Mesenchymal stem cell (in vitro differentiated cells and primary cell): ENCODE measurements around the gene RASSF5.

Experiments used
- DNase-seq: peaks from one replicate; pipeline ENCODE4 v3.0.0-alpha.2; 2013
- H2AFZ ChIP-seq: one replicate; pipeline ENCODE4 v1.6.1; 2013; ENCODE audit warnings: low read depth, mild to moderate bottlenecking, control low read depth, inconsistent platforms, low read length, moderate library complexity
- H2AK5ac ChIP-seq: 2 replicates; pipeline ENCODE4 v1.6.1; 2013; ENCODE audit warnings: low read length, moderate library complexity, mild to moderate bottlenecking, inconsistent platforms; ENCODE audit not compliant: severe bottlenecking
- H2BK120ac ChIP-seq: one replicate; pipeline ENCODE4 v1.6.1; 2013; ENCODE audit warnings: low read depth, mild to moderate bottlenecking, inconsistent platforms, low read length, moderate library complexity
- H2BK12ac ChIP-seq, 2 experiments: one replicate each; pipeline ENCODE4 v1.6.1; 2013; ENCODE audit warnings: inconsistent platforms in 2 of 2, low read length in 2 of 2, mild to moderate bottlenecking in 2 of 2, moderate library complexity in 2 of 2, control low read depth in 1 of 2
- H2BK15ac ChIP-seq: one replicate; pipeline ENCODE4 v1.6.1; 2013; ENCODE audit warnings: mild to moderate bottlenecking, low read depth, inconsistent platforms; ENCODE audit not compliant: poor library complexity, severe bottlenecking
- H2BK5ac ChIP-seq: 2 replicates; pipeline ENCODE4 v1.6.1; 2013; ENCODE audit warnings: low read depth, mild to moderate bottlenecking, low read length, control low read depth, inconsistent platforms; ENCODE audit not compliant: poor library complexity, severe bottlenecking
- H3K14ac ChIP-seq, 2 experiments: one replicate each; pipeline ENCODE4 v1.6.1; 2013; ENCODE audit warnings: inconsistent platforms in 2 of 2, low read length in 2 of 2, control low read depth in 1 of 2, mild to moderate bottlenecking in 1 of 2, moderate library complexity in 1 of 2
- H3K18ac ChIP-seq, 2 experiments: one replicate each; pipeline ENCODE4 v1.6.1; 2013; ENCODE audit warnings: inconsistent platforms in 2 of 2, low read length in 2 of 2, control low read depth in 1 of 2, low read depth in 1 of 2, mild to moderate bottlenecking in 1 of 2
- H3K23ac ChIP-seq, 2 experiments: one replicate each; pipeline ENCODE4 v1.6.1; 2013; ENCODE audit warnings: inconsistent platforms in 2 of 2, low read length in 2 of 2, mild to moderate bottlenecking in 2 of 2, moderate library complexity in 2 of 2, control low read depth in 1 of 2
- H3K27ac ChIP-seq: 2 replicates; pipeline ENCODE4 v1.5.1; 2013; ENCODE audit warnings: mild to moderate bottlenecking, moderate library complexity, low read length, control low read depth, inconsistent platforms; ENCODE audit not compliant: poor library complexity, severe bottlenecking
- H3K27me3 ChIP-seq, 2 experiments: 2 replicates each; pipeline versions ENCODE4 v1.6.1 to v1.7.0; 2013; ENCODE audit warnings: low read length in 2 of 2, mild to moderate bottlenecking in 2 of 2, moderate library complexity in 2 of 2, control low read depth in 1 of 2, inconsistent platforms in 1 of 2; ENCODE audit not compliant: control insufficient read depth in 1 of 2, insufficient read depth in 1 of 2
- H3K36me3 ChIP-seq, 2 experiments: 2 replicates each; pipeline versions ENCODE4 v1.6.1 to v1.7.0; 2013; ENCODE audit warnings: low read length in 2 of 2, control low read depth in 1 of 2, inconsistent platforms in 1 of 2, low read depth in 1 of 2, mild to moderate bottlenecking in 1 of 2; ENCODE audit not compliant: insufficient read depth in 2 of 2, control insufficient read depth in 1 of 2
- H3K4ac ChIP-seq, 2 experiments: one replicate each; pipeline ENCODE4 v1.6.1; 2013; ENCODE audit warnings: inconsistent platforms in 2 of 2, low read length in 2 of 2, mild to moderate bottlenecking in 2 of 2, moderate library complexity in 2 of 2, control low read depth in 1 of 2, low read depth in 1 of 2
- H3K4me1 ChIP-seq: 2 replicates; pipeline ENCODE4 v1.6.1; 2013; ENCODE audit warnings: low read depth, low read length, control low read depth; ENCODE audit not compliant: control insufficient read depth, insufficient read depth
- H3K4me2 ChIP-seq: 2 replicates; pipeline ENCODE4 v1.6.1; 2013; ENCODE audit warnings: low read length, mild to moderate bottlenecking, inconsistent platforms; ENCODE audit not compliant: poor library complexity, severe bottlenecking
- H3K4me3 ChIP-seq, 2 experiments: 2 replicates each; pipeline versions ENCODE4 v1.5.1 to v1.7.0; 2013; ENCODE audit warnings: low read length in 2 of 2, mild to moderate bottlenecking in 2 of 2, control low read depth in 1 of 2, low read depth in 1 of 2; ENCODE audit not compliant: insufficient read depth in 1 of 2
- H3K79me1 ChIP-seq: replicated peaks from 2 replicates; pipeline ENCODE4 v1.6.1; 2013; ENCODE audit warnings: mild to moderate bottlenecking, control low read depth, low read length, inconsistent platforms; ENCODE audit not compliant: poor library complexity, severe bottlenecking
- H3K9ac ChIP-seq: 2 replicates; pipeline ENCODE4 v1.7.0; 2013; ENCODE audit warnings: mild to moderate bottlenecking, low read length, moderate library complexity
- H3K9me3 ChIP-seq: 2 replicates; pipeline ENCODE4 v1.7.0; 2013; ENCODE audit warnings: mild to moderate bottlenecking, low read length; ENCODE audit not compliant: control insufficient read depth
- H4K8ac ChIP-seq: one replicate; pipeline ENCODE4 v1.6.1; 2013; ENCODE audit warnings: inconsistent platforms, mild to moderate bottlenecking, low read length, moderate library complexity
- H4K91ac ChIP-seq: one replicate; pipeline ENCODE4 v1.6.1; 2013; ENCODE audit warnings: mild to moderate bottlenecking, low read length, inconsistent platforms
- WGBS: methylation state at CpG from one replicate; pipeline ENCODE4 v1.1.7; 2013; ENCODE audit warnings: mixed read lengths; 5-methylcytosine and 5-hydroxymethylcytosine counted together

RASSF5 gene

DNA sequence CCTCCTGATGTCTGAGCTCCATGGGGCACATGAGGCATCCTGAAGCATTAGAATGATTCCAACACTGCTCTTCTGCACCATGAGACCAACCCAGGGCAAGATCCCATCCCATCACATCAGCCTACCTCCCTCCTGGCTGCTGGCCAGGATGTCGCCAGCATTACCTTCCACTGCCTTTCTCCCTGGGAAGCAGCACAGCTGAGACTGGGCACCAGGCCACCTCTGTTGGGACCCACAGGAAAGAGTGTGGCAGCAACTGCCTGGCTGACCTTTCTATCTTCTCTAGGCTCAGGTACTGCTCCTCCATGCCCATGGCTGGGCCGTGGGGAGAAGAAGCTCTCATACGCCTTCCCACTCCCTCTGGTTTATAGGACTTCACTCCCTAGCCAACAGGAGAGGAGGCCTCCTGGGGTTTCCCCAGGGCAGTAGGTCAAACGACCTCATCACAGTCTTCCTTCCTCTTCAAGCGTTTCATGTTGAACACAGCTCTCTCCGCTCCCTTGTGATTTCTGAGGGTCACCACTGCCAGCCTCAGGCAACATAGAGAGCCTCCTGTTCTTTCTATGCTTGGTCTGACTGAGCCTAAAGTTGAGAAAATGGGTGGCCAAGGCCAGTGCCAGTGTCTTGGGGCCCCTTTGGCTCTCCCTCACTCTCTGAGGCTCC, 11.1 kb upstream of the RASSF5 start:
- Histone ChIP-seq H2BK5ac (no peak overlapping the region), H3K4ac (no peak overlapping the region), H4K8ac (no peak overlapping the region), H3K14ac (peak overlapping the region in 1 of 2 experiments; percentile 11), H4K91ac (peak overlapping the region; percentile 27), H3K18ac (no peak overlapping the region), H3K4me1 (peaks cover 17% of the 10 kb centered on the region), H3K9me3 (no peaks in the 10 kb centered on the region), H3K36me3 (peaks cover 47 to 54% of the 10 kb centered on the region in 2 experiments), H3K27ac (no peak overlapping the region), H2BK15ac (no peak overlapping the region), H3K27me3 (no peaks in the 10 kb centered on the region), H3K4me2 (no peak overlapping the region), H3K79me1 (no peaks in the 10 kb centered on the region), H2BK12ac (no peak overlapping the region), H3K4me3 (no peak overlapping the region), H3K23ac (no peak overlapping the region), H3K9ac (no peak overlapping the region), H2AK5ac (no peak overlapping the region), H2AFZ (no peak overlapping the region), H2BK120ac (no peak overlapping the region)
- no peak for DNase-seq
- WGBS = 72% methylated on average over 5 of the region's 6 CpGs

DNA sequence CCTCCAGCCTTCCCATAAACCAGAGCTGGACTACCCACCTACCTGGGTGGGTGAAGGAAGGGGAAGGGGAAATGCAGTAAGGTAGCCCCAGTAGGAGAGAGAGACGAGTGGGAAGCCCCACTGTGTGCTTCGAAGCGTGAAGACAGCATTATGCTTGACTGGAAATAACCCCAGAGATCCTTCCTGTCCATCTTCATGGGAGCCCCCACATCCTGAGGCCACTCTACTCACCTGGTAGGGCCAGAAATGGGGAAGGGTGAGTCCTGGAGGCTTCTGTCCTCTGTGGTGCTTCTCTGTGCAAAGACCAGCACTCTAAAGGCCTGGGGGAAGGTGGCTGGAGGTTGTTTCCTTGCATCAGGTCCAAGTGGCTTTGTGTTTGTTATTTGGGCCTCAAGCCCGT, 10.0 kb upstream of the RASSF5 start:
- H3K23ac ChIP-seq = no peak overlapping the region
- H3K4me1 ChIP-seq = peaks cover 23% of the 10 kb centered on the region
- H2AK5ac ChIP-seq = no peak overlapping the region
- H3K27ac ChIP-seq = no peak overlapping the region
- H3K4me3 ChIP-seq = no peak overlapping the region
- H2BK120ac ChIP-seq = no peak overlapping the region
- H2BK12ac ChIP-seq = no peak overlapping the region
- no peaks in the 10 kb centered on the region for H3K79me1 ChIP-seq
- H3K18ac ChIP-seq = no peak overlapping the region
- H3K27me3 ChIP-seq = no peaks in the 10 kb centered on the region
- H3K9ac ChIP-seq = no peak overlapping the region
- no peak overlapping the region for H4K91ac ChIP-seq
- peaks cover 36 to 43% of the 10 kb centered on the region in 2 experiments for H3K36me3 ChIP-seq
- no peak for DNase-seq
- no peak overlapping the region for H2BK15ac ChIP-seq
- H4K8ac ChIP-seq = no peak overlapping the region
- no peak overlapping the region for H2BK5ac ChIP-seq
- H3K4me2 ChIP-seq = no peak overlapping the region
- 95% methylated on average over 2 of the region's 4 CpGs for WGBS
- no peak overlapping the region for H2AFZ ChIP-seq
- no peak overlapping the region for H3K14ac ChIP-seq
- H3K9me3 ChIP-seq = no peaks in the 10 kb centered on the region
- H3K4ac ChIP-seq = no peak overlapping the region

DNA sequence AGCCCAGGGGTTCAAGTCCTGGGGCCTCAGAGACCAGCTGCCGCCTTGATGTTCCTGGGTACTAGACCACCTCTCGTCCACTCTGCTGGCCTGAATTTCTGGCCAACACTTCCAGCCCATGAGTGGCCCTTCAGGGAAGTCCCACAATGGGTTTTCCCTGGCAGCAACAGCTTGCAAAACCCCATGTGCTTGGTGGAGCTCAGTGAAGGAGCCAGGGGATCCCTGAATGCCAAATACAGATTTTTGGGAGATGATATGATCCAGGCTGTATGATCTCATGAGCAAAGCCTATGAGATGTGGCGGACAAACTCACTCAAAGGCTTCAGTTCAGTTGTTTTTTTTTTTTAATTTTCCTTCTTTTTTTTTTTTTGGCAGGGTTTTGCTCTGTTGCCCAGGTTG, 9.6 kb upstream of the RASSF5 start:
- Histone ChIP-seq H3K4me3 (no peak overlapping the region), H2BK15ac (no peak overlapping the region), H3K18ac (no peak overlapping the region), H3K4me2 (no peak overlapping the region), H3K79me1 (no peaks in the 10 kb centered on the region), H3K4ac (peak overlapping the region in 1 of 2 experiments; percentile 37), H3K27ac (no peak overlapping the region), H2BK12ac (no peak overlapping the region), H2AFZ (no peak overlapping the region), H2AK5ac (no peak overlapping the region), H3K36me3 (peaks cover 32 to 38% of the 10 kb centered on the region in 2 experiments), H3K27me3 (no peaks in the 10 kb centered on the region), H3K14ac (no peak overlapping the region), H2BK120ac (no peak overlapping the region), H3K4me1 (peaks cover 23% of the 10 kb centered on the region), H3K9ac (no peak overlapping the region), H4K8ac (no peak overlapping the region), H2BK5ac (no peak overlapping the region), H3K23ac (no peak overlapping the region), H3K9me3 (no peaks in the 10 kb centered on the region), H4K91ac (no peak overlapping the region)
- 98% methylated on average over 2 of the region's 3 CpGs for WGBS
- DNase-seq = no peak

DNA sequence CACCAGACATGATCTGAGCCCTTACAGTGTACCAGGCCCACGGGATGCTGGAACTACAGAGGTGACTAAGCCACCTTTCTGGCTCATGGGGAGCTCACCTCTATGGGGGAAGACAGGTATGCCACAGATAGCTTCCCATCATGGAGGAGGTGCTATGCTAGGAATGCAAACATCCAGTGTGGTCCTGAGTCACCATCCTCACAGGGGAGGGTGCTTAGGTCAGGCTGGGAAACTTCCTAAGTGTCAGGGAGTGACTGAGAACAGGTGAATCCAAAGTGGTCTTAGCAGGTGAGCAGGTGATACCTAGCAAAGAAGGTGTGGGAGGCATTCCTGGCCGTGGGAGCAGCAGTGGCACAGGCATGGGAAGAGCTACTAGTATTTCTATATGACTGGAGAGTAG, 8.6 kb upstream of the RASSF5 start:
- no peak overlapping the region for H2BK15ac ChIP-seq
- H4K91ac ChIP-seq = no peak overlapping the region
- no peak overlapping the region for H3K4me3 ChIP-seq
- no peaks in the 10 kb centered on the region for H3K27me3 ChIP-seq
- no peak overlapping the region for H3K4me2 ChIP-seq
- no peak overlapping the region for H3K18ac ChIP-seq
- no peak overlapping the region for H2BK120ac ChIP-seq
- H2BK5ac ChIP-seq = no peak overlapping the region
- no peak overlapping the region for H3K14ac ChIP-seq
- H3K27ac ChIP-seq = no peak overlapping the region
- H2AK5ac ChIP-seq = no peak overlapping the region
- no peak overlapping the region for H2AFZ ChIP-seq
- peaks cover 24% of the 10 kb centered on the region for H3K4me1 ChIP-seq
- no peak overlapping the region for H3K23ac ChIP-seq
- peaks cover 24 to 29% of the 10 kb centered on the region in 2 experiments for H3K36me3 ChIP-seq
- no peak overlapping the region for H4K8ac ChIP-seq
- H2BK12ac ChIP-seq = no peak overlapping the region
- no peaks in the 10 kb centered on the region for H3K79me1 ChIP-seq
- no peak for DNase-seq
- H3K9ac ChIP-seq = no peak overlapping the region
- H3K4ac ChIP-seq = no peak overlapping the region
- WGBS = 86% methylated on average over 2 of the region's 2 CpGs
- no peaks in the 10 kb centered on the region for H3K9me3 ChIP-seq
